Lower lobe of right lung (tissue), 2 donors: Measurements from ENCODE around the gene AGL. TPM values are rescaled to one million over a fixed set of nuclear protein-coding genes. Genes with fewer than 3 reads are reported as not detected.
"Not testable (repeated sequence)": the region's sequence is repeated elsewhere in the genome, so short reads cannot be mapped to it uniquely, and the experiment has no call there.

ENCODE experiments used
- ATAC-seq, 2 donors: fragments of 200-7000 bp; cut with Tn5 transposase; one replicate each; pipeline ENCODE4 v1.9.1; 2020 to 2022; ENCODE audit warnings: mild to moderate bottlenecking in 2 of 2, moderate library complexity in 2 of 2
- DNase-seq: peaks from one replicate; pipeline ENCODE4 v3.0.0-alpha.2; 2020
- H3K27ac ChIP-seq: fragments of 200-600 bp; one replicate; pipeline ENCODE4 v1.8.0; 2022
- H3K27me3 ChIP-seq: fragments of 200-600 bp; one replicate; pipeline ENCODE4 v1.8.0; 2022; ENCODE audit warnings: low read depth
- H3K36me3 ChIP-seq: fragments of 200-600 bp; one replicate; pipeline ENCODE4 v1.8.0; 2022; ENCODE audit warnings: mild to moderate bottlenecking
- H3K4me1 ChIP-seq: fragments of 200-600 bp; one replicate; pipeline ENCODE4 v1.8.0; 2022
- H3K4me3 ChIP-seq: fragments of 200-600 bp; one replicate; pipeline ENCODE4 v1.8.0; 2022; ENCODE audit warnings: mild to moderate bottlenecking
- H3K9me3 ChIP-seq: fragments of 200-600 bp; one replicate; pipeline ENCODE4 v1.8.0; 2022
- intact Hi-C: fragments of 100-400 bp; cut with DNase I; formaldehyde crosslinking; loops from one replicate; pipeline ENCODE4 v1.11.0; 2022
- total RNA-seq: library from RNA; stranded (reverse); fragmentation: NEBNext Ultra II Directional; extraction: Animal tissue kit (Norgen Biotek cat#: 25700); gene quantifications from one replicate; pipeline ENCODE4 v1.2.1, GENCODE V29; 2021
- TF ChIP-seq, protein P1 (sequence below): fragments of 200-600 bp; IDR thresholded peaks from one replicate; pipeline ENCODE4 v1.8.0; 2022; ENCODE audit warnings: antibody characterized with exemption, mild to moderate bottlenecking
- donor health status: DM: no; HTN: yes; CAD: no; lungs with severe emphysema.

Gene AGL
- total RNA-seq, 1 donor from 2014 or later, result 14.6 TPM

DNA sequence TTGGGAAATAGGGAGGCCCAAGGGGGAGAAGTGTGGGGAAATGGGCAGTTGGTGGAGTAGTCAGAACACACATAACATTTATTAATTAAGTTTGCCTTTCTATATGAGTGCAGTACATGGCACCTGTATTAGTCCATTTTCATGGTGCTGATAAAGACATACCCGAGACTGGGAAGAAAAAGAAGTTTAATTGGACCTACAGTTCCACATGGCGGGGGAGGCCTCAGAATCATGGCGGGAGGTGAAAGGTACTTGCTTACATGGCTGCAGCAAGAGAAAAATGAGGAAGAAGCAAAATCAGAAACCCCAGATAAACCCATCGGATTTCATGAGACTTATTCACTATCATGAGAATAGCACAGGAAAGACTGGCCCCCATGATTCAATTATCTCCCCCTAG lies 118.1 kb downstream of the AGL start:
- no peaks in the 10 kb centered on the region for H3K27me3 ChIP-seq
- TF ChIP-seq, protein P1, sequence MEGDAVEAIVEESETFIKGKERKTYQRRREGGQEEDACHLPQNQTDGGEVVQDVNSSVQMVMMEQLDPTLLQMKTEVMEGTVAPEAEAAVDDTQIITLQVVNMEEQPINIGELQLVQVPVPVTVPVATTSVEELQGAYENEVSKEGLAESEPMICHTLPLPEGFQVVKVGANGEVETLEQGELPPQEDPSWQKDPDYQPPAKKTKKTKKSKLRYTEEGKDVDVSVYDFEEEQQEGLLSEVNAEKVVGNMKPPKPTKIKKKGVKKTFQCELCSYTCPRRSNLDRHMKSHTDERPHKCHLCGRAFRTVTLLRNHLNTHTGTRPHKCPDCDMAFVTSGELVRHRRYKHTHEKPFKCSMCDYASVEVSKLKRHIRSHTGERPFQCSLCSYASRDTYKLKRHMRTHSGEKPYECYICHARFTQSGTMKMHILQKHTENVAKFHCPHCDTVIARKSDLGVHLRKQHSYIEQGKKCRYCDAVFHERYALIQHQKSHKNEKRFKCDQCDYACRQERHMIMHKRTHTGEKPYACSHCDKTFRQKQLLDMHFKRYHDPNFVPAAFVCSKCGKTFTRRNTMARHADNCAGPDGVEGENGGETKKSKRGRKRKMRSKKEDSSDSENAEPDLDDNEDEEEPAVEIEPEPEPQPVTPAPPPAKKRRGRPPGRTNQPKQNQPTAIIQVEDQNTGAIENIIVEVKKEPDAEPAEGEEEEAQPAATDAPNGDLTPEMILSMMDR, result no peak
- ATAC-seq (no peak), DNase-seq (no peak)
- H3K36me3 ChIP-seq, result no peaks in the 10 kb centered on the region
- H3K4me3 ChIP-seq, result no peak overlapping the region
- H3K27ac ChIP-seq, result no peak overlapping the region
- no peaks in the 10 kb centered on the region for H3K9me3 ChIP-seq
- H3K4me1 ChIP-seq, result peaks cover 10% of the 10 kb centered on the region
- intact Hi-C loops, result no loop called here

DNA sequence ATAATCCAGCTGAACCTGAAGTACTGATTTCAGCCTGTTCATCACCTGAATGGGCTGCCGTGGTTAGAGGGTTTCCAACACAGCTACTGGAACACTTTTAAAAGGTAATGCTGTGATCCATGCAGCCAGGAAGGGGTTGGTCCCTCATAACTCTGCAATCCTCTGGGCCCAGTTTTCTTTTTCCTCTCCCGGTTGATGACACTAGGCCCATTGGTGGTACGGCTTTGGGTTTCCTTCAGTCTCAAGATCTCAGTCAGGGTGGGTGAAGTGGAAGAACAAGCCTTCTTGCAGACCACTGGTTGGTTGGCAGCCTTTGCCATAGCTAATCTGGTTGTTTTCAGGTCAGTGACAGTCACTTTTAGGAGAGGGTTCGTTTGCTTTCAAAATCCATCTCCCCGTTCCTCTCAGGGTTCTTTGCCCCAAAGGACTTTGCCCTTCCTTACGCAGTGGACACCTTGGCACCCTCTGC lies 119.1 kb downstream of the AGL start:
- no peaks in the 10 kb centered on the region for H3K36me3 ChIP-seq
- H3K4me3 ChIP-seq, result peak overlapping the region; percentile 95
- no peak for DNase-seq
- peaks cover 10% of the 10 kb centered on the region for H3K4me1 ChIP-seq
- no peaks in the 10 kb centered on the region for H3K27me3 ChIP-seq
- H3K27ac ChIP-seq, result peak overlapping the region; percentile 86
- intact Hi-C loops, result no loop called here
- H3K9me3 ChIP-seq, result no peaks in the 10 kb centered on the region
- TF ChIP-seq, protein P1, result no peak
- ATAC-seq, result peak; percentile 9 to 14

DNA sequence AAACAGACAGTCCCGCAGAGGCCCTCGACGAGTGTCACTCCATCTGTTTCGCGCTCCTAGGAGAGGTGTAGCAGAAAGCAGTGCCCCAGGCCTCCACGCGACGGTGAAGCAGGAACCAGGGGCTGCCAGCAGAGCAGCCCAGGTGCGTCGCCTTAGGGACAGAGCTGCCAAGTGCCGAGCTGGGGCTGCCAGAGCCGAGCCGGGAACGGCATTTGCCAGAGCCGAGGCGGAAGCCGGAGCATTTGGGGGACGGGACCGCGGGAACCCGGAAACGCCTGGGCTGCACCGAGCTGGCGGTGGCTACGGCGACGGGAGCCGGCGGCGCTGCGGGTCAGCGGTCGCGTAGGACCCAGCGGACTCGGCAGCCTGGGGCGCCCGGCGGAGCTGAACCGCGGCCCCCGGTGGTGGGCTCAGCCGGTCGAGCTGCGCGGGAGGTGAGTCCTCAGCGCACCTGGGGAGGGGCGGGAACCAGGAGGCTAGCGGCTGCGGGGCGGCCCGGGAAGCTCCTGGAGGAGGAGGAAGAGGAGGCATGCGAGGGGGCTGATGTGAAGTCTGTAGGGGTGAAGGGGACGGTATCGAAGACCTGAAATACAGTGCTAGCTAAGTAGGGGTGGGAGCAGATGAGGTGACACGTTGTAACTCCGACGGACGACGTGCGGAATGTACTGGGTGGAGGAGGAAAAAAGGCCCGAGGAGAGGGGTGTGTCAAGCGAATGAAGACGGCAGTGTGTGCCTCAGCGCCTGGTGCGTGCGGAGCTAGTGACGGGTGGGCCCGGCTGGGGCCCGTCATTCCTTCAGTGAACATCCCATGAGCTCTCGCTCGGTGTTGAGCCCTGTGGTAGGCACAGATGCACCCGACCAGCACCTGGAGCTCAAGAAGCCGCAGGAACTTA lies 119.8 kb downstream of the AGL start, which contains the start of gene SLC35A3:
TSS of gene SLC35A3 (plus strand) at position 268 of the 893 bp plus-strand sequence. CDS start 23,559 bp downstream, outside the sequence.
- DNase-seq (peak; percentile 90), ATAC-seq (peak; percentile 97)
- H3K4me3 ChIP-seq, result peak within 1 kb of the TSS; percentile 95
- H3K4me1 ChIP-seq, result peaks cover 10% of the 10 kb centered on the region
- intact Hi-C loops, result no loop called here
- peaks cover 5% of the 10 kb centered on the region for H3K36me3 ChIP-seq
- H3K27me3 ChIP-seq, result no peaks in the 10 kb centered on the region
- no peaks in the 10 kb centered on the region for H3K9me3 ChIP-seq
- H3K27ac ChIP-seq, result peak within 1 kb of the TSS; percentile 86
- TF ChIP-seq, protein P1, result no peak

DNA sequence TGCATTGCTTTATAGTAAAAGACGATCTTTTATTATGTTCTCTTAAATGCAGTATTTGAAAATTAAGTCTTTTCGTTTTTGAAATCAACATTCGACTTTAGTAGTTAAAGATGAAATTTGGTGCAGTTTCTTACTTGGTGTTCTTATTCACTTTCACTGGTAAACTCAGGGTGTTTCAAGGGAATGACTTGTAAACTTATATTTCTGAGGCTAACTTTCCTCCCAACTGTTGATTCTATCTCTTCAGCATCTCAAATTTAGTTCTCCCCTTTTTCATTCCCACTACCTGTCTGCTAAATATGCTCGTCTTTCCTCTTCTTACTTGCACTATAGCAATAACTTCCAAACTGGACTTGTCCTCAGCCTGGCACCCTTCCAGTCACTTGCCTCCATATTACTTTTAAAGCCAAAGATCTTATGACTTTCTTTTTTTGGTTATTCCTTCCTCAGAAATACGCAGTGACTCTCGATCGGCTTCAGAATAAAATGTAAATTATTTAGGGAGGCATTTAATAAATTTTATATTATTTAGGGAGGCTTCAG lies 120.6 kb downstream of the AGL start:
- H3K4me1 ChIP-seq, result peaks cover 10% of the 10 kb centered on the region
- H3K4me3 ChIP-seq, result peak overlapping the region; percentile 95
- DNase-seq (no peak), ATAC-seq (no peak)
- H3K9me3 ChIP-seq, result no peaks in the 10 kb centered on the region
- TF ChIP-seq, protein P1, result no peak
- H3K27me3 ChIP-seq, result no peaks in the 10 kb centered on the region
- intact Hi-C loops, result no loop called here
- H3K27ac ChIP-seq, result peak overlapping the region; percentile 86
- H3K36me3 ChIP-seq, result peaks cover 13% of the 10 kb centered on the region

DNA sequence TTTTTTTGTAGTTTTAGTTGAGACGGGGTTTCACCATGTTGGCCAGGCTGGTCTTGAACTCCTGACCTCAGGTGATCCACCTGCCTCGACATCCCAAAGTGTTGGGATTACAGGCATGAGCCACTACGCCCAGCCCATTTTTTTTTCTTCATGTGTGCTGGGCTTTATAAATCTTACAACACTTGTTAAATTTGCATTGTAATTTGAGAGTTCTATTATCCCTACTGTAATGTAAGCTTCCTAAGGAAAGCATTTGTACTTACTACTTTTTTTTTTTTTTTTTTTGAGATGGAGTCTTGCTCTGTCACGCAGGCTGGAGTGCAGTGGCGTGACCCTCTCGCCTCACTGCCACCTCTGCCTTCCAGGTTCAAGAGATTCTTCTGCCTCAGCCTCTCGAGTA lies 121.9 kb downstream of the AGL start:
- H3K9me3 ChIP-seq, H3K27me3 ChIP-seq, intact Hi-C loops, ATAC-seq, H3K4me3 ChIP-seq, DNase-seq: not testable (repeated sequence)
- Histone ChIP-seq H3K27ac (peak overlapping the region; percentile 36), H3K4me1 (peaks cover 10% of the 10 kb centered on the region), H3K36me3 (peaks cover 26% of the 10 kb centered on the region)

Other genes starting within 250 kb of the AGL start
- 18.8 TPM for gene PALMD, start 204.2 kb upstream of the AGL start, total RNA-seq
- 9.1 TPM for gene FRRS1, start 83.7 kb upstream of the AGL start, total RNA-seq
- gene SLC35A3, start 119.6 kb downstream of the AGL start, total RNA-seq, result 30.6 TPM